ENCODE results near the gene ALG12.
A peak's percentile ranks its signal among the peaks of the same experiment; 100 is the strongest.

The ALG12 gene

GRCh38 chr22:49910229-49911155 is 7.7 kb downstream of the ALG12 start:
- DNase-seq, result no peak

- DNase-seq, result no peak
Observed at GRCh38 chr22:49909476-49910205, 8.6 kb downstream of the ALG12 start.

DNA sequence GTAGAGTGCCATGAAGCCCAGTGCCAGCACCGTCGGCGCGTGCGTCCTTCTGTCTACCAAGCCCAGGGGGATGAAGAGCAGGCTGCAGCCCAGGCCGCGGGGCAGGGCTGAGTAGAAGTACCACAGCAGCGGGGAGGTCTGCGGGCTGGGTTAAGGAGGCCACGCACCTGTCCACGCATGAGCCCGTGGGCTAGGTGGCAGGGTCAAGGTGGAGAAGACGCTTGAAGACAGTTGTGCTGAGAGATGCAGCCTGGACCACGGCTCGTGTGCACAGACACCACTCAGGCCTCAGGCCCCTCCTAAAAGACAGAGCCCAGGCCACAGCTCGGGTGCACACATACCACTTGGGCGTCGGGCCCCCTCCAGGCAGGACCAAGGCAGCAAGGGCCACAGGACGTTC is 10.4 kb downstream of the ALG12 start:
- DNase-seq, result no peak

DNA sequence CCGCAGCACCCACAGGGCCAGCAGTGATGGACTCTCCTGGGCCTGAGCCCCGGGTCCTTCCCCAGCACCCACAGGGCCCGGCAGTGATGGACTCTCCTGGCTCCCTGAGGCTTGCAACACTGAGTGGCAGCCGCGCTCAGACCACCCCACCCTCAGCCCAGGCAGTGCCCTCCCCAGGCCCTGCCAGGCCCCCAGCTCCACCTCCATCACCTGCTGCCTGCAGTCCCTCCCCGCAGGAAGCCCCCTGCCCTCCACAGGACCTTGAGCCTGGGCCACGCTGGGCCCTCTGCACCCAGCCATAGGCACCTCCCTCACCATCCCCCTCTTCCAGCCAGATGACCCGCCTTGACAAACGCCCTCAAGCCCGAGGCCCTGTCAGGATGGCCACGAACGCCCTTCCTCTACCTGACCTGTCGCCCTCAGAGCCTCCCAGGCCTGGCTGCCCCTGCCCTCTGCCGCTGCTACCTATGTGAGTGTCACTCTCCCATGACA is 11.4 kb downstream of the ALG12 start:
- DNase-seq, result no peak

DNA sequence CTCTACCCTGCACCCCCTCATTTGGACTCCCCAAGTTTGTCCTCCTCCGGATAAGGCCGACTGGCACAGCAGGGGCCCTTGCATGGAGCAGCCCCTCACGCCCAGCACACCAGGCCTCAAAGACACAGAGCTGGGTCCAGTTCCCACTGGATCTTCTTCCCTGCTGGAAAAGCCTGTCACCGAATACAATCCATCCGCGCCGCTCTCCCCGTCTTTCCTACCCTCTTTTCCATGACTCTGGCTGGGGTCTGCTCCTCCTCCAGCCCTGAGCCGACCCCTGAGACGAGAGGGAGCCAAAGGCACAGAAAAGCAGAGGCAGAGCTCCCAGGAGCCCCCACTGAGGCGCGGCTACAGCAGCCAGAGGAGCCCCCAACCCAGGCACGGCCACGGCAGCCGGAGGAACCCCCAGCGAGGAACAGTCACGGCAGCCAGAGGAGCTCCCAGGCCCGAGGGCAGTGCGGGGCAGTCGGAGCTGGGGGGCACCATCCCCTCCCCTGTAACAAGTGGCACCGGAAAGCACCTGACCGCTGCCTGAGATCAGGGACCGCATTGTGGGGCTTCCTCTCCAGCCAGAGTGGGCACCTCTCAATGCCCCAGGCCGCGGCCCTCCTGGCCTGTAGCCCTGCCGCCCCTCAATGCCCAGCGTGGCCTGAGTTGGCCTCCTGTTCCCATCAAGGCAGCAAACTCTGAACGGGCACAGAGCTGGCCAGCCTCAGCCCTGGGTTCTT is 12.0 kb downstream of the ALG12 start:
- no peak for DNase-seq

DNA sequence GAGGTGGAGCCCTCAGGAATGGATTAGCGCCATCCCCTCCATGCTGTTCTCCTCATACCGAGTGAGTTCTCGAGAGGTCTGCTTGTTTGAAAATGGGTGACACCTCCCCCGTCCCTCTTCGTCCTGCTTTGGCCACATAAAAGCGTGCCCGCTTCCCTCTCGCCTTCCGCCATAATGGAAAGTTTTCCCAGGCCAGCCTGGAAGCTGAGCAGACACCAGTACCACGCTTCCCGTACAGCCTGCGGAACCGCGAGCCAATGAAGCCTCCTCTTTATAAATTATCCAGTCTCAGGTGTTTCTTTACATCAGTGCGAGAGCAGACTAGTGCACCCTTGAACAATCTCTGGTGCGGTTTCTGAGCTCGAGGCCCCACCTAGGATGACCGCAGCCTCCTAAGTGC is 12.8 kb downstream of the ALG12 start:
- no peak for DNase-seq

- no peak for DNase-seq
Observed at GRCh38 chr22:49904040-49904369, 14.2 kb downstream of the ALG12 start.

DNA sequence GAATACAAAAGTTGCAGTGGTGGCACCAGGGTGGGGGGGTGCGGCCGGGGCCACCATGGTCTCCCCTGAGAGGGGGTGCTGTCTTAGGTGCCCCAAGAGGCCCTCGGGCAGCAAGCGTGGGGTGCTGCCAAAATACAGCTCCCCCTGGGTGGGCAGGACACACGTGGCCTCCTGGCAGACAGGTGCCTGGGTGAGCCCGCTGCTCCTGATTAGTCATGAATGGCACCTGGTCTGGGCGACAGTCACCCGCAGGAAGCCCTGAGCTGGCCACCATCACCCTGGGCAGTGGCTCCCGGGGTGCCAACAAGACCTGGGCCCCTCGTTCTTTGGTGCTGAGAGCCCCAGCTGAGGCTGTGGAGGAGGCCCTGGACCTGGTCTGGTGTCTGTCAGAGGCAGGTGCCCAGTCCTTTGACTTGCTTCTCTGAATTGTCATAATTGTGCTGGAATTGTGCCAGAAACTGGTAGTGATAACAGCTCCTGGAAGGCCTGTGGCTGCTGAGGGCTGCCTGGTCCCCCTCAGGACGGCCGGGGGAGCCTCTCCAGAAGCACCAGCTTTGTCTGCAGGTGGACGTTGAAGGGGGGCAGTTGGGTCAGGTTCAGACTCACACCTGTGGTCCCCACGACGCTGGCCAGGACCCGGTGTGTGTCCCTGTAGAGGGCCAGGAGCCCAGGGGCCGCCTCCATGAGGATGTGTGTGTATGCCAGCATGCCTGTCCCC is 14.8 kb downstream of the ALG12 start:
- DNase-seq, result no peak

DNA sequence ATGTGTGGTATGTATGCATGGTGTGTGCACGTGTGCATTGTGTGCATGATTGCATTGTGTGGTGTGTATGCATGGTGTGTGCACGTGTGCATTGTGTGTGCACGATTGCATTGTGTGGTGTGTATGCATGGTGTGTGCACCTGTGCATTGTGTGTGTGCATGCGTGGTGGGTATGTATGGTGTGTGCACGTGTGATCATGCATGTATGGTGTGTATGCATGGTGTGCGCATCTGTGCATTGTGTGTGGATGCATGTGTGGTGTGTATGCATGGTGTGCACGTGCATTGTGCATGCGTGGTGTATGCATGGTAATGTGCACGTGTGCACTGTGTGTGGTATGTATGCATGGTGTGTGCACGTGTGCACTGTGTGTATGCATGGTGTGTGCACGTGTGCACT is 16.8 kb downstream of the ALG12 start:
- no peak for DNase-seq

- no peak for DNase-seq
Observed at GRCh38 chr22:49900441-49901230, 17.6 kb downstream of the ALG12 start.

GRCh38 chr22:49899530-49899929 is 18.7 kb downstream of the ALG12 start:
- peak; percentile 4 for DNase-seq

DNA sequence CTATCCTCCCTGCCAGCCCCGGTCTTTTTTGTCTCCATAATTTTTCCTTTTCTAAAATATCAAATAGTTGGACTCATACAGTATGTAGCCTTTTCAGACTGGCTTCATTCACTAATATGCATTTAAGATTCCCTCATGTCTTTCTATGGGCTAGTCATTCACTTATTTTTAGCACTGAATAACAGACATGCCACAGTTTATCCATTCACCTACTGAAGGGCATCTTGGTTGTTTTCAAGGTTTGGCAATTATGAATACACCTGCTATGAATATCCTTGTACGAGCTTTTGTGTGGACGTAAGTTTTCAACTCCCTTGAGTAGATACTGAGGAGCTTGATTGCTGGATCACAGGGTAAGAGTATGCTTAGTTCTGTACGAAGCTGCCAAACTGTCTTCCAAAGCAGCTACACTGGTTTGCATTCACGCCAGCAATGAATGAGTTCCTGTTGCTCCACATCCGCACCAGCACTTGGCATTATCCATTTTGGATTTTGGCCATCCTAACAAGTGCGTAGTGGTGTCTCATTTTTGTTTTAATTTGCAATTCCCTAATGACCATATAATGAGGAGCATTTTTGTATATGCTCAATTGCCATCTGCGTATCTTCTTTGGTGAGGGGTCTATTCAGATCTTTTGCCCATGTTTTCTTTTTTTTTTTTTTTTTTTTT is 21.1 kb downstream of the ALG12 start:
- DNase-seq, result no peak

DNA sequence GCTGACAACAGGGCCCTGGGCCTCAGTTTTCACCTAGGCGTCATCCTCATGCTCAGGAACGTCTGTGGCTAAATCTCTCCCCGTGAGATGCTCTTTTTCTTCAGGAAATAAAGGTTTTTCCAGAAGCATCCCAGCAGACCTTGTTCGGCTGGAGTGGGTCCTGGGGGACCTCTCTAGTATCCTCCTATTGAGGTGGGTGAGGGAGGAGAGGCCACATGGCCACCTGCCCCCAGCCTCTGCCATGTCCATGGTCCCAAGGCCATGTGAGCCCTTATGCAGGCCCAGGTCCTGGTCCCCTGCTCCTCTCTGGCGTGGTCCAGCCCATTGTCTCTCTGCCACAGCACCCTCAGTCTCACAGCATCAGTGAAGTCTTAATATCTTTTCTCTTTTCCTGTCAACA is 22.0 kb downstream of the ALG12 start:
- no peak for DNase-seq

GRCh38 chr22:49894322-49895054 is 23.8 kb downstream of the ALG12 start:
- DNase-seq, result no peak

DNA sequence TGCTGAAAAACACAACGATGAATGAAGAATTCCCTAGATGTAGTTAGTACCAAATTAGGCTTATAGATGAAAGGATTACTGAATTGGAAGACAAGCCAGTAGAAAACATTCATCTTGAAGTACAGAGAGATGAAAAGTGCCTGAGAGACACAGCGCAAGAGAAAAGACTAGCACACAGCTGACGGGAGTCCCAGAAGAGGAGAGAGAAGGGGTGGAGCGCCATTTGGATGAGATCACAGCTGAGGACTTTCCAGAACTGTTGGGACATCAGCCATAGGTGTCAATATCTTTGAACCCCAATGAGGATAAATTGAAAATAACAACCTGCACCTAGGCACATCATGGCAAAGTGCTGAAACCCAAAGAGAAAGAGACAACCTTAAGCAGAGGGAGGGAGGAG is 25.2 kb downstream of the ALG12 start:
- no peak for DNase-seq

- DNase-seq, result no peak
Observed at GRCh38 chr22:49892226-49892899, 25.9 kb downstream of the ALG12 start.

GRCh38 chr22:49889071-49889470 is 29.2 kb downstream of the ALG12 start:
- no peak for DNase-seq

DNA sequence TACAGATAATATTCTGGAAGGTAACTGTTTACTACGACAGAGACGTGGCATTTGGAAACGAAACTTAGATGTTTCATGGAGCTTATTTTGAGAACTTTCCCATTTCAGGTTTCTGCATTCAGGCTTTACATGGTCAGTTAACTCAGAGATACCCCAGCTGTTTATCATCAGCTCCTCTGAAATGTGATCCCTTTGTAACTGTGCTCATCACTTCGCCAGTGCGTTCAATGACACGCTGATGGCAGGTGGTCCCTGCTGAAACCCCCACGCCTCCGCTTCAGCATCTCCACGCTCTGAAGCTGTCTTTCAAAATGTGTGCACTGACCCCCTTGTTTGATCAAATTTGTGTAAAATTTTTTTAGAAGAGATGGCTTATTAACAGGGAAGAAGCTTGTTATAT is 30.5 kb downstream of the ALG12 start:
- DNase-seq, result no peak

DNA sequence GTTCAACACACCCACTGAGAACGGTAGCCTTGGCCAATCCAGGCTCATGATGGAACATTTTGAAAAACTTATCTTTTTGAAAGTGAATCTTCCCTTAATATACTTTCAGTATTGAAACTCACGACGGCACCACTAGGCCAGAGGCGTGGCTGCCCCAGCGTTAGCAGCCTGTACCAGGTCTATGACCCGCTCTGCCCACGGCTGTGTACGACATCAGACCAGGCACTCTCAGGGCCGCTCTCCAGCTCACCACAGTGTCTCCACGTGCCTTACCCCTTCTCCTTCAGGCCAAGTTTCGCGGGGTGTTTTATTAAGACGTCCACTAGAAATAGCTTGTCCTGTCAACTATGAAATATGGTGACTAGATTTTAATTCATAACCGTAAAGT is 31.2 kb downstream of the ALG12 start:
- no peak for DNase-seq
